ENCODE data around the gene ACTN4. TPM values are rescaled to one million over a fixed set of nuclear protein-coding genes. Genes with fewer than 3 reads are reported as not detected.

ACTN4 gene
- total RNA-seq, 2 experiments from 2014 or later, result 357 to 373 TPM

DNA sequence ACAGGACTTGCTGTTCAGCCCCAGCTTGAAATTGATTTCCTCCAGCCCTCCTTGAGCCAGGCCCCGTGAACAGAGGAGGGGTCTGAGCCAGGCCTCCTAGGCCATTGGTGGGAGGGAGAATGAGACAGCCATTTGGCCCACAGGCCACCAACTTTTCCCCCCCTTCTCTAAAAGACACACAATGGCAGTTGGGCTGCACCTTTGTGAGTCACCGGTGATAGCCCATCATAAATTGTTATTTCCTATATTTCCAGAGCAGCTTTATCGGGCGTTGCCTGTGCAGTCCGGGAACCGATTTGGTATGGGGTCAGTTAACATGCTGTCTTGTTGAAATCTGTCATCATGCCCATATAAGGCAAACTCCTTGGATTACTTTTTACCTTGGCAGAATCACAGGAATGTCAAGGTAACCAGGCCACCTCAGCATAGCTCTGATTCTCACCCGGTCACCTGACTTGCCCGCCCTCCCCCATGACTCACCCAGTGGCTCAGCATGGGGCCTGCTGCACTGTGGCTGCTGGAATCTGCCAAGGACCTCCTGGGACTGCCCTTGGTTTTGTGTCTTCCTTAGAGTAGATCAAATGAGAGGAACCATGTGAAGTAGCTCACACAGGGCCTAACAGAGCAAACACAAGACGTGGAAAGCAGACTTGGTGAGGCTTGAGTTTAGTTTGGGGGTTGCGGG is 36.1 kb downstream of the ACTN4 start:
- ATAC-seq, result peak; percentile 19
- DNase-seq, result peak; percentile 55
- Mint-ChIP-seq H3K27ac (peak overlapping the region; percentile 85), H3K36me3 (ENCODE audit: low read depth) (peaks cover 53% of the 10 kb centered on the region), H3K4me3 (no peak overlapping the region), H3K4me1 (ENCODE audit: low read depth) (peaks cover 95% of the 10 kb centered on the region), H3K27me3 (ENCODE audit: low read depth) (no peaks in the 10 kb centered on the region), H3K9me3 (ENCODE audit: insufficient read depth) (no peaks in the 10 kb centered on the region)
- ChIA-PET POLR2A (interaction anchor here (0.9 kb wide), 1 partner anchor 27 kb away, joined by 3 read pairs; no protein-coding TSS in a partner anchor), CTCF (interaction anchor here (1.0 kb wide), 1 partner anchor 281 kb away, joined by 3 read pairs; the partner anchor contains the start of gene FAM98C)

DNA sequence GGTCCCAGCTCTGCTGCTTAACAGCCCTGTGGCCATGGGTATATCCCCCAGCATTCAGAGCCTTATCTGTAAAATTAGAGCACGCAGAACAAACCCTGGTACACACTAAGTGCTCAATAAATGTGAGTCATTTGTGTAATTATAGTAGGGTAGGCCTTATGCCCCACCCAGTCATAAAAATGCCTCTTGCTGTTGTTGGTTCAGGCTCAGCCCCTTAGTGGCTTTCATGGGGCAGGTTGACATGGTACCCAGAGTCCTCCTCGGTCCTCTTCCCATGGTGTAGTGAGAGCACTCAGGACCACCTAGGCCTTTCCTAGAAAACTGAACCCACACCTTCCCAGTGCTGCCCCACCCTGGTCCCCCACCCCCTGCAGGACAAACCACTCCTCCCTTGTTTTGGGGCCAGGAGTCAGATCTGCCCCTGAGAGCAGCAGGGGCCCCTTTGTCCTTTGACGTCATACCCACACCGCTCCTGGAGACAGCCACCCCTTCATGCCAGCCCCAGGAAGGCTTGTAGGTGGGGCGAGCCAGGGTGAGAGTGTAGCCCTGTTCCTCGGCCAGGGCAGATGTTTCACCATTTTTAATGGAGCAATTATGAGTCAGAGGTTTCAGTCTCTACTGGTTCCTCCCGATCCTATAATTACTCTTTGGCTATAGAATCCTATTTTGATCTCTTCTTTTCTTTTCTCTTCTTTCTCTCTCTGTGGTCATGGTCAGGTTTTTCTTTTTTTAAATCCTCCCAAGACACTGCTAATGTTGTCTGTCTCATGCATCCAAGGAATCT is 36.8 kb downstream of the ACTN4 start:
- Mint-ChIP-seq H3K27me3 (ENCODE audit: low read depth) (no peaks in the 10 kb centered on the region), H3K4me1 (ENCODE audit: low read depth) (peaks cover 95% of the 10 kb centered on the region), H3K36me3 (ENCODE audit: low read depth) (peaks cover 53% of the 10 kb centered on the region), H3K4me3 (no peak overlapping the region), H3K9me3 (ENCODE audit: insufficient read depth) (no peaks in the 10 kb centered on the region), H3K27ac (peak overlapping the region; percentile 85)
- ATAC-seq (no peak), DNase-seq (peak; percentile 31)
- POLR2A ChIA-PET, result no interaction called here
- CTCF ChIA-PET, result interaction anchor here (1.0 kb wide), 1 partner anchor 281 kb away, joined by 3 read pairs; the partner anchor contains the start of gene FAM98C

DNA sequence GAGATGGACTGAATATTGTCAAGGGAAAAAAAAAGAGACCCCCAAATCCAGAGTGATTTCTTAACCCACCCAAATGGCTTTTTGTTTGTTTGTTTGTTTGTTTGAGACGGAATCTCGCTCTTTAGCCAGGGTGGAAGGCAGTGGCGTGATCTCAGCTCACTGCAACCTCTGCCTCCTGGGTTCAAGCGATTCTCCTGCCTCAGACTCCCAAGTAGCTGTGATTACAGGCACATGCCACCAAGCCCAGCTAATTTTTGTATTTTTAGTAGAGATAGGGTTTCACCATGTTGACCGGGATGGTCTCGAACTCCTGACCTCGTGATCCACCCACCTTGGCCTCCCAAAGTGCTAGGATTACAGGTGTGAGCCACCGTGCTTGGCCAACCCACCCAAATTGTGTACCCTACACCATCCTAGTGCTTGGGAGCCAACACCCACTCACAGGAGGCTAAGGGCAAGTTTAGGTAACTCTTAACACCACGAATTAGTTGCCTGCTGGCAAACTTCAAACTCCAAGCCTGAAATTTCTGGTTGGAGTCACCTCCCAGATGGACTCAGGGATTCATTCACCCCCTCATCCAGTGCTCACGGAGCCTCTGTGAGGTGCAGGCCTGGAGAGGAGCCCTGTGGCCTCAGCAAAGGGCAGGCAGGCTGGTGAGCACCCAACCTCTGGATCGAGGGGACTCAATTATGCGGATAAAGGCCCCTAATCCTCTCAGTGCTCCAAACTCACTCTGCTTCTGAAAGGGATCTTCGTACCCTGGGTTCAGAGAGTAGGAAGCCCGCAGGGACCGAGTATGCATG is 37.6 kb downstream of the ACTN4 start:
- no peak for DNase-seq
- ATAC-seq, result no peak
- no peak overlapping the region for H3K4me3 Mint-ChIP-seq
- H3K9me3 Mint-ChIP-seq (ENCODE audit: insufficient read depth), result no peaks in the 10 kb centered on the region
- H3K36me3 Mint-ChIP-seq (ENCODE audit: low read depth), result peaks cover 53% of the 10 kb centered on the region
- no peaks in the 10 kb centered on the region for H3K27me3 Mint-ChIP-seq (ENCODE audit: low read depth)
- peaks cover 91% of the 10 kb centered on the region for H3K4me1 Mint-ChIP-seq (ENCODE audit: low read depth)
- CTCF ChIA-PET, result interaction anchor here (1.3 to 2.3 kb wide), 3 partner anchors 17 to 246 kb away, joined by 3 to 14 read pairs (median 4); partner anchors contain the start of genes MRPS12 and SARS2
- no peak overlapping the region for H3K27ac Mint-ChIP-seq
- POLR2A ChIA-PET, result no interaction called here

DNA sequence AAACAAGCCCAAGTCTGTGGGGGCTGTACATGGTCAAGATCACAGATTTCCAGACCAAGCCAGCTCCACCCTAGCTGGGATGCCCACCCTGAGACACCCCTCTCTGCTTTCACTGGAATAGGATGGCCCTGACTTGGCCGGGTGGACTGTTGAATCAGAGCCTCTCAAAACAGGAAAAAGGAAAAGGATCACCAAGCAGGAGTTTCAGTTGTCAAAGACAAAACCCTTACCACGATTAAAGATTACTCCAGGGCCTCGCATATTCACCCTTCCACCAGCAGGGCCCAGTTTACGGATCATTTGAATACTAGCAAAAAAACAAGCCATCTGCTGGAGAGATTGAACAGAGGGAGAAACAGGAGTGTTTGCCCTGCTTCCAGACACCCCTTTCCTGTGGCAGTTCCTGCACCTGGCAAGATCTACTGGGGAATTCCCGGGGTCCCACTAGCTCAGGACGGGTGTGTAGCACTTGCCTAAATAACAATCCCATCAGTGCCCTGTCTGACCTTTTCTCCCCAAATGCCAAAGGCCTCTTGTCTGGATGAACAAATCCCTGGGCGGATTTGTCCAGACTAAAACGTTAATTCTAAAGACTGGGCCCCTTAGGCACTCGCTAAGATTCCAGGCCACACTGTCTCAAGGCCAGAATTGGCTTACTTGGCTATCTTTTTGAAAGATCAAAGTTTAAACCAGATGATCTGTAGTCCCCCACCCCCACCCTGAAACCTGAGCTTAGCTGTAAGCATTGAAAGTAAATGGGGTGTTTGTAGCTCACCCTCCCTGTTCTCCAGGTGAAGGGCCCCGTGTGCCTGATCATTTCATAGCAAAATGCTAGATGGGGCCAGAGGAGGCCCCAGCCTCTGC is 38.4 kb downstream of the ACTN4 start:
- peak; percentile 23 for DNase-seq
- peaks cover 90% of the 10 kb centered on the region for H3K4me1 Mint-ChIP-seq (ENCODE audit: low read depth)

DNA sequence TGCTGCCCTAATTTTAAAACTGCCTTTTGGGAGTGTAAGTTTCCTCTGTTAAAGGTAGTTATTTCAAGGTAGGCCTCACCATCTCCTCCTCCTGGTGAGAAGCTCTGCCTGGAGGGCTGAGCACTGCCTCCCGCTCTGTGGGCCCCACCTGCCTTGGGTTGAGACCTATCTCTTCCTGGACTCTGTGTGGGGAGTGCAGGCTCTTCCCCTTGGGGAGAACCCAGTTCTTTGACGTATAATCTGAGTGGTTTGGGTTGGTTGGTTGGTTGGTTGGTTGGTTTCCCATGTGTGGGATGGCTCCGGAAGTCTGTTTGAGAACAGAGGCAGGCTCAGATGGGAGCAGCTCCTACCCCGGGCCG is 39.1 kb downstream of the ACTN4 start:
- ATAC-seq (peak; percentile 79), DNase-seq (peak; percentile 65)
- POLR2A ChIA-PET, result no interaction called here
- Mint-ChIP-seq H3K4me3 (peak overlapping the region; percentile 46), H3K4me1 (ENCODE audit: low read depth) (peaks cover 88% of the 10 kb centered on the region), H3K27me3 (ENCODE audit: low read depth) (no peaks in the 10 kb centered on the region), H3K27ac (peak overlapping the region; percentile 79), H3K9me3 (ENCODE audit: insufficient read depth) (no peaks in the 10 kb centered on the region), H3K36me3 (ENCODE audit: low read depth) (peaks cover 50% of the 10 kb centered on the region)
- CTCF ChIA-PET, result interaction anchor here (0.6 to 2.3 kb wide), 15 partner anchors 8 to 276 kb away, joined by 3 to 14 read pairs (median 3); partner anchors contain the start of gene ACTN4

More for the DNA sequence above, 38.4 kb downstream of the ACTN4 start:
- H3K4me3 Mint-ChIP-seq, result peak overlapping the region; percentile 46
- peak overlapping the region; percentile 79 for H3K27ac Mint-ChIP-seq
- H3K36me3 Mint-ChIP-seq (ENCODE audit: low read depth), result peaks cover 54% of the 10 kb centered on the region
- ChIA-PET CTCF (interaction anchor here (0.6 to 2.3 kb wide), 14 partner anchors 8 to 277 kb away, joined by 3 to 14 read pairs (median 4); partner anchors contain the start of genes ACTN4, MRPS12 and SARS2), POLR2A (no interaction called here)
- H3K27me3 Mint-ChIP-seq (ENCODE audit: low read depth), result no peaks in the 10 kb centered on the region
- H3K9me3 Mint-ChIP-seq (ENCODE audit: insufficient read depth), result no peaks in the 10 kb centered on the region
- ATAC-seq, result no peak

DNA sequence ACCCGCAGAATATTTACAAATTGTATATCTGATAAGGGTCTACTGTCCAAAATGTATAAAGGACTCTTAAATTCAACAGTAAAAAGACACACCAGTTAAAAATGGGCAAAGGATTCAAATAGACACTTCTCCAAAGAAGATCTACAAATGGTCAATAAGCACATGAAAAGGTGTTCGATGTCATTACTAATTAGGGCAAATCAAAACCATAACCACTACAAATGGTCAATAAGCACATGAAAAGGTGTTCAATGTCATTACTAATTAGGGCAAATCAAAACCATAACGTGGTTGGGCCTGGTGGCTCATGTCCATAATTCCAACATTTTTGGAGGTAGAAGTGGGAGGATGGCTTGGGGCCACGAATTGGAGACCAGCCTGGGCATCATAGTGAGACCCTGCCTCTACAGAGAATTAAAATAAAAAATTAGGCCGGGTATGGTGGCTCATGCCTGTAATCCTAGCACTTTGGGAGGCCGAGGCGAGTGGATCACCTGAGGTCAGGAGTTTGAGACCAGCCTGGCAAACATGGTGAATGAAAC is 40.5 kb downstream of the ACTN4 start:
- Mint-ChIP-seq H3K36me3 (ENCODE audit: low read depth) (peaks cover 45% of the 10 kb centered on the region), H3K9me3 (ENCODE audit: insufficient read depth) (no peaks in the 10 kb centered on the region), H3K27ac (no peak overlapping the region), H3K4me3 (no peak overlapping the region), H3K27me3 (ENCODE audit: low read depth) (no peaks in the 10 kb centered on the region), H3K4me1 (ENCODE audit: low read depth) (peaks cover 89% of the 10 kb centered on the region)
- DNase-seq (no peak), ATAC-seq (no peak)
- CTCF ChIA-PET, result interaction anchor here (1.2 kb wide), 1 partner anchor 12 kb away, joined by 3 read pairs; no protein-coding TSS in a partner anchor
- POLR2A ChIA-PET, result no interaction called here

DNA sequence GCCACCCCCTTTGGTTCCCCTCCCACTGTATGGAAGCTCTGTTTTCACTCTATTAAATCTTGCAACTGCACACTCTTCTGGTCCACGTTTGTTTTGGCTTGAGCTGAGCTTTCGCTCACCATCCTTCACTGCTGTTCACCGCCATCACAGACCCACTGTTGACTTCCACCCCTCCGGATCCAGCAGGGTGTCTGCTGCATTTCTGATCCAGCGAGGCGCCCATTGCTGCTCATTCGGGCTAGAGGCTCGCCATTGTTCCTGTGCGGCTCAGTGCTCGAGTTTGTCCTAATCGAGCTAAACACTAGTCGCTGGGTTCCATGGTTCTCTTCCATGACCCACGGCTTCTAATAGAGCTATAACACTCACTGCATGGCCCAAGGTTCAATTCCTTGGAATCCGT is 42.7 kb downstream of the ACTN4 start:
- no peaks in the 10 kb centered on the region for H3K9me3 Mint-ChIP-seq (ENCODE audit: insufficient read depth)
- CTCF ChIA-PET, result interaction anchor here (1.4 kb wide), 1 partner anchor 19 kb away, joined by 3 read pairs; no protein-coding TSS in a partner anchor
- ATAC-seq, result no peak
- H3K27me3 Mint-ChIP-seq (ENCODE audit: low read depth), result no peaks in the 10 kb centered on the region
- POLR2A ChIA-PET, result interaction anchor here (0.6 kb wide), 1 partner anchor 8 kb away, joined by 3 read pairs; no protein-coding TSS in a partner anchor
- DNase-seq, result no peak
- no peak overlapping the region for H3K4me3 Mint-ChIP-seq
- H3K4me1 Mint-ChIP-seq (ENCODE audit: low read depth), result peaks cover 89% of the 10 kb centered on the region
- H3K27ac Mint-ChIP-seq, result no peak overlapping the region
- peaks cover 40% of the 10 kb centered on the region for H3K36me3 Mint-ChIP-seq (ENCODE audit: low read depth)

DNA sequence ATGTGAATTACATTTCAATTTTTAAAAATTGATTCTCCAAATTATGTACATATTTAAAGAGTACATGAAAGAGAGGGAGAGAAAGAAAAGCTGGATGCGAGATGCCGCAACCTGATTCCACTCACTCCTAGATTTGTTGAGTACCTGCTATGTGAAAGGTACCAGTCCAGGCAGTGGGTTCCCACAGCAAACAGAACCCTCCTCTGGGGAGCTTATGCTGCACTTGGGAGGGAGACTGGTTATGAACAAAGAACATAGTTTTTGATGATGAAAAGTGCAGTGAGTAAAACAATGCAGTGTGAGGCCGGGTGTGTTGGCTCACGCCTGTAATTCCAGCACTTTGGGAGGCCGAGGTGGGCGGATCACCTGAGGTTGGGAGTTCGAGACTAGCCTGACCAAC is 43.4 kb downstream of the ACTN4 start:
- H3K4me3 Mint-ChIP-seq, result no peak overlapping the region
- ATAC-seq (no peak), DNase-seq (no peak)
- no peak overlapping the region for H3K27ac Mint-ChIP-seq
- H3K9me3 Mint-ChIP-seq (ENCODE audit: insufficient read depth), result no peaks in the 10 kb centered on the region
- H3K36me3 Mint-ChIP-seq (ENCODE audit: low read depth), result peaks cover 44% of the 10 kb centered on the region
- H3K4me1 Mint-ChIP-seq (ENCODE audit: low read depth), result peaks cover 89% of the 10 kb centered on the region
- H3K27me3 Mint-ChIP-seq (ENCODE audit: low read depth), result no peaks in the 10 kb centered on the region
- POLR2A ChIA-PET, result interaction anchor here (0.6 kb wide), 1 partner anchor 9 kb away, joined by 3 read pairs; no protein-coding TSS in a partner anchor
- CTCF ChIA-PET, result interaction anchor here (1.0 to 1.4 kb wide), 3 partner anchors 20 to 239 kb away, joined by 3 to 7 read pairs (median 3); partner anchors contain the start of genes MRPS12 and SARS2

DNA sequence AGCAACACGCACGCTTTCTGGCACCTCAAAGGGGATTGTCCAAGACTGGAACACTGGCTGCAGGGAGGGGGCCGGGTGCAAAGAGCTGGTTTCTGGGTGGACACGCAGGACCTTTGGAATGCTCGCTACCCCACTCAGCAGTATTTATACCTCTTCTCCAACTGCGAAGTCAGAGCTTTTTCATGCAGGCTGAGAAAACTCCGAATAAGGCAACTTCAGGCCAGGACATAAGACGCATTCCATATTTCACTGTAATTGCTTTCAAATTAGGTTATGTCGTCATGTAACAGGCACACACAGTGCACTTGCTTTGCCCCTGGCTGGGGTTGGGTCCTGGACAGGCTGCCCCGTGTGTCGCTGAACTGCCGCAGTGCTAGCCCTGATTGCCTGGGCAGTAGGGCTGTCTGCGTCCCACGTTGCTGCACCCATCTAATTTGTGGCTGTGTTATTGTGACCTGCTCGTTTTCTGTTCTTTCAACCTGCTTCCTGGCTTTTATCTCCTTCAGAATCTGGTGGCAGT is 44.5 kb downstream of the ACTN4 start:
- no peaks in the 10 kb centered on the region for H3K27me3 Mint-ChIP-seq (ENCODE audit: low read depth)
- POLR2A ChIA-PET, result no interaction called here
- DNase-seq, result no peak
- no peak for ATAC-seq
- H3K36me3 Mint-ChIP-seq (ENCODE audit: low read depth), result peaks cover 55% of the 10 kb centered on the region
- no peaks in the 10 kb centered on the region for H3K9me3 Mint-ChIP-seq (ENCODE audit: insufficient read depth)
- CTCF ChIA-PET, result interaction anchor here (1.0 kb wide), 1 partner anchor 238 kb away, joined by 3 read pairs; the partner anchor contains the start of genes MRPS12 and SARS2
- H3K4me3 Mint-ChIP-seq, result no peak overlapping the region
- H3K27ac Mint-ChIP-seq, result peak overlapping the region; percentile 88
- H3K4me1 Mint-ChIP-seq (ENCODE audit: low read depth), result peaks cover 89% of the 10 kb centered on the region

Measured in activated CD8-positive, alpha-beta T cell treated with anti-CD3 and anti-CD28 coated beads, Interleukin-2, amount 10 ng/mL, durations not matched to agents 7 days and 5 days (primary cell).